Caco-2 (cell line): ENCODE data around the gene DESI2. TPM values are rescaled to one million over a fixed set of nuclear protein-coding genes. Genes with fewer than 3 reads are reported as not detected.

ENCODE experiments used
- BruUV-seq: library from RNA; stranded (reverse); fragments of 400-500 nt; replicated peaks from 2 replicates; lab custom pipeline; 2021; lab: Mats Ljungman, UMichigan
- CTCF ChIA-PET: fragments of 300-600 bp; sonication (Branson Sonifier 250); formaldehyde crosslinking; loops from one replicate; lab custom pipeline; 2022; ENCODE audit warnings: antibody characterized with exemption; lab: Charles Lee
- POLR2A ChIA-PET: fragments of 300-600 bp; sonication (Branson Sonifier 250); formaldehyde crosslinking; loops from one replicate; lab custom pipeline; 2022; ENCODE audit warnings: antibody characterized with exemption; lab: Charles Lee
- DNase-seq, 2 experiments: peaks; one replicate each; pipeline versions ENCODE4 v3.0.0 to v3.0.0-alpha.2; 2020 to 2022
- H3K27me3 ChIP-seq: replicated peaks from 2 replicates; pipeline ENCODE4 v1.6.0; 2011; ENCODE audit warnings: low read length; ENCODE audit not compliant: control insufficient read depth, insufficient read depth
- H3K36me3 ChIP-seq: 2 replicates; pipeline ENCODE4 v1.5.1; 2011; ENCODE audit warnings: low read length; ENCODE audit not compliant: control insufficient read depth, insufficient read depth
- H3K4me1 ChIP-seq: fragments of 250-450 bp; sonication (Bioruptor Pico); 2 replicates; pipeline ENCODE4 v1.5.1; 2020; ENCODE audit warnings: mild to moderate bottlenecking
- H3K4me3 ChIP-seq: 2 replicates; pipeline ENCODE4 v1.5.1; 2011; ENCODE audit warnings: low read depth, mild to moderate bottlenecking, control low read depth, low read length
- H3K9me3 ChIP-seq: fragments of 250-450 bp; sonication (Bioruptor Pico); 2 replicates; pipeline ENCODE4 v1.5.1; 2020; ENCODE audit warnings: mild to moderate bottlenecking, moderate library complexity
- H3K27ac Mint-ChIP-seq: one replicate; pipeline ENCODE4 v1.8.0; 2022; ENCODE audit warnings: mixed read lengths; ENCODE audit not compliant: unreplicated experiment
- H3K27me3 Mint-ChIP-seq: one replicate; pipeline ENCODE4 v1.8.0; 2022; ENCODE audit warnings: mixed read lengths; ENCODE audit not compliant: insufficient read depth, unreplicated experiment
- H3K36me3 Mint-ChIP-seq: one replicate; pipeline ENCODE4 v1.8.0; 2022; ENCODE audit warnings: mild to moderate bottlenecking, mixed read lengths; ENCODE audit not compliant: insufficient read depth, unreplicated experiment
- H3K4me1 Mint-ChIP-seq: one replicate; pipeline ENCODE4 v1.8.0; 2022; ENCODE audit warnings: low read depth, mixed read lengths; ENCODE audit not compliant: unreplicated experiment
- H3K4me3 Mint-ChIP-seq: one replicate; pipeline ENCODE4 v1.8.0; 2022; ENCODE audit warnings: mild to moderate bottlenecking, moderate library complexity, mixed read lengths; ENCODE audit not compliant: unreplicated experiment
- H3K9me3 Mint-ChIP-seq: one replicate; pipeline ENCODE4 v1.8.0; 2022; ENCODE audit warnings: mixed read lengths; ENCODE audit not compliant: unreplicated experiment
- CTCF ChIP-seq, 2 experiments: fragments of 200-600 bp in 1 of 2; IDR thresholded peaks; 1 replicate in 1 of 2; 2 replicates in 1 of 2; pipeline versions ENCODE4 v1.5.1 to v1.8.0; 2011 to 2022; ENCODE audit warnings: antibody characterized with exemption in 1 of 2, control low read depth in 1 of 2, inconsistent platforms in 1 of 2, low read depth in 1 of 2, low read length in 1 of 2, mild to moderate bottlenecking in 1 of 2, moderate library complexity in 1 of 2; ENCODE audit not compliant: insufficient read depth in 1 of 2, severe bottlenecking in 1 of 2, unreplicated experiment in 1 of 2
- intact Hi-C: fragments of 100-400 bp; cut with micrococcal nuclease; formaldehyde crosslinking; loops from one replicate; pipeline ENCODE4 v1.10.0; 2022; ENCODE audit not compliant: unreplicated experiment
- total RNA-seq: library from RNA; stranded (reverse); gene quantifications from 2 replicates; pipeline ENCODE4 v1.2.3, GENCODE V29; 2022

The DESI2 gene
- total RNA-seq, 1 experiment from 2014 or later = 47.7 TPM

GRCh38 chr1:244645414-244645813 is 7.5 kb upstream of the DESI2 start:
- Histone ChIP-seq H3K4me3 (no peak overlapping the region), H3K36me3 (no peaks in the 10 kb centered on the region), H3K27me3 (no peaks in the 10 kb centered on the region), H3K4me1 (no peaks in the 10 kb centered on the region), H3K9me3 (peaks cover 7% of the 10 kb centered on the region; the same call in 1 of the 2 replicates)
- Mint-ChIP-seq H3K36me3 (no peaks in the 10 kb centered on the region), H3K27ac (no peak overlapping the region), H3K9me3 (peaks cover 14% of the 10 kb centered on the region), H3K4me3 (no peak overlapping the region), H3K27me3 (no peaks in the 10 kb centered on the region), H3K4me1 (no peaks in the 10 kb centered on the region)
- no TSS peak for BruUV-seq
- ChIA-PET CTCF (interaction anchor here (0.6 kb wide), 1 partner anchor 42 kb away, joined by 3 read pairs; no protein-coding TSS in a partner anchor), POLR2A (no interaction called here)
- intact Hi-C loops = no loop called here
- no peak for DNase-seq
- TF ChIP-seq CTCF (IDR thresholded peaks at IDR 0.05; ENCODE audit: insufficient read depth in 1 of 2, low read depth in 1 of 2, low read length in 1 of 2, severe bottlenecking in 1 of 2, unreplicated experiment in 1 of 2) = no peak

GRCh38 chr1:244645890-244646289 is 7.0 kb upstream of the DESI2 start:
- POLR2A ChIA-PET = no interaction called here
- no peaks in the 10 kb centered on the region for H3K4me1 ChIP-seq
- no peaks in the 10 kb centered on the region for H3K36me3 ChIP-seq
- no peaks in the 10 kb centered on the region for H3K36me3 Mint-ChIP-seq
- peaks cover 7% of the 10 kb centered on the region; the same call in 1 of the 2 replicates for H3K9me3 ChIP-seq
- CTCF ChIA-PET = no interaction called here
- peaks cover 14% of the 10 kb centered on the region for H3K9me3 Mint-ChIP-seq
- no peak overlapping the region for H3K4me3 ChIP-seq
- H3K27me3 Mint-ChIP-seq = no peaks in the 10 kb centered on the region
- H3K27me3 ChIP-seq = no peaks in the 10 kb centered on the region
- no peak for DNase-seq
- TF ChIP-seq CTCF (IDR thresholded peaks at IDR 0.05; ENCODE audit: insufficient read depth in 1 of 2, low read depth in 1 of 2, low read length in 1 of 2, severe bottlenecking in 1 of 2, unreplicated experiment in 1 of 2) = no peak
- no peaks in the 10 kb centered on the region for H3K4me1 Mint-ChIP-seq
- intact Hi-C loops = no loop called here
- no peak overlapping the region for H3K4me3 Mint-ChIP-seq
- H3K27ac Mint-ChIP-seq = no peak overlapping the region
- BruUV-seq = no TSS peak

GRCh38 chr1:244647819-244648218 is 5.1 kb upstream of the DESI2 start:
- intact Hi-C loops = no loop called here
- Histone ChIP-seq H3K9me3 (peaks cover 7% of the 10 kb centered on the region; the same call in 1 of the 2 replicates), H3K36me3 (no peaks in the 10 kb centered on the region), H3K4me1 (no peaks in the 10 kb centered on the region), H3K27me3 (no peaks in the 10 kb centered on the region), H3K4me3 (no peak overlapping the region)
- H3K4me3 Mint-ChIP-seq = no peak overlapping the region
- H3K36me3 Mint-ChIP-seq = no peaks in the 10 kb centered on the region
- DNase-seq = no peak
- no peak for TF ChIP-seq CTCF (IDR thresholded peaks at IDR 0.05; ENCODE audit: insufficient read depth in 1 of 2, low read depth in 1 of 2, low read length in 1 of 2, severe bottlenecking in 1 of 2, unreplicated experiment in 1 of 2)
- peaks cover 8% of the 10 kb centered on the region for H3K4me1 Mint-ChIP-seq
- H3K27ac Mint-ChIP-seq = no peak overlapping the region
- no TSS peak for BruUV-seq
- H3K9me3 Mint-ChIP-seq = peaks cover 14% of the 10 kb centered on the region
- ChIA-PET POLR2A (no interaction called here), CTCF (no interaction called here)
- H3K27me3 Mint-ChIP-seq = no peaks in the 10 kb centered on the region
